NCI-H2196 treated with DMSO at 0.1 percent for 48 hours (cell line): ENCODE results near the gene PFKFB4.

ENCODE experiments used
- DNase-seq: peaks from one replicate; lab custom pipeline; 2025; ENCODE audit not compliant: unreplicated experiment; lab: John Stamatoyannopoulos, UW

Gene PFKFB4

GRCh38 chr3:48585411-48585810 is 28.8 kb upstream of the PFKFB4 start:
- no peak for DNase-seq

GRCh38 chr3:48584836-48585235 is 28.2 kb upstream of the PFKFB4 start:
- no peak for DNase-seq

- no peak for DNase-seq
Observed at GRCh38 chr3:48581621-48582481, 25.2 kb upstream of the PFKFB4 start.

- no peak for DNase-seq
Observed at GRCh38 chr3:48576647-48577046, 20.0 kb upstream of the PFKFB4 start.

GRCh38 chr3:48575366-48575765 is 18.8 kb upstream of the PFKFB4 start:
- no peak for DNase-seq

- no peak for DNase-seq
Observed at GRCh38 chr3:48573973-48574585, 17.5 kb upstream of the PFKFB4 start.

GRCh38 chr3:48572517-48572916 is 15.9 kb upstream of the PFKFB4 start:
- DNase-seq: no peak

- no peak for DNase-seq
Observed at GRCh38 chr3:48571938-48572337, 15.3 kb upstream of the PFKFB4 start.

GRCh38 chr3:48569808-48570450 is 13.3 kb upstream of the PFKFB4 start:
- no peak for DNase-seq

GRCh38 chr3:48569400-48569799 is 12.8 kb upstream of the PFKFB4 start:
- no peak for DNase-seq

- no peak for DNase-seq
Observed at GRCh38 chr3:48568476-48568875, 11.9 kb upstream of the PFKFB4 start.

GRCh38 chr3:48567500-48567899 is 10.9 kb upstream of the PFKFB4 start:
- no peak for DNase-seq

GRCh38 chr3:48567090-48567489 is 10.5 kb upstream of the PFKFB4 start:
- DNase-seq: no peak

GRCh38 chr3:48566401-48566760 is 9.8 kb upstream of the PFKFB4 start:
- DNase-seq: no peak

GRCh38 chr3:48565591-48566400 is 9.2 kb upstream of the PFKFB4 start:
- no peak for DNase-seq

- no peak for DNase-seq
Observed at GRCh38 chr3:48565186-48565585, 8.6 kb upstream of the PFKFB4 start.

GRCh38 chr3:48564667-48565066 is 8.1 kb upstream of the PFKFB4 start:
- no peak for DNase-seq

- DNase-seq: no peak
Observed at GRCh38 chr3:48564022-48564421, 7.4 kb upstream of the PFKFB4 start.

GRCh38 chr3:48563382-48563918 is 6.8 kb upstream of the PFKFB4 start, which contains the start of gene UCN2:
UCN2 (minus strand) TSS chr3:48563781; CDS start chr3:48563124, 657 bp downstream.
- no peak for DNase-seq

- no peak for DNase-seq
Observed at GRCh38 chr3:48562367-48563095, 5.9 kb upstream of the PFKFB4 start.
